ENCODE measurements around the gene PEX11A.

PEX11A gene

DNA sequence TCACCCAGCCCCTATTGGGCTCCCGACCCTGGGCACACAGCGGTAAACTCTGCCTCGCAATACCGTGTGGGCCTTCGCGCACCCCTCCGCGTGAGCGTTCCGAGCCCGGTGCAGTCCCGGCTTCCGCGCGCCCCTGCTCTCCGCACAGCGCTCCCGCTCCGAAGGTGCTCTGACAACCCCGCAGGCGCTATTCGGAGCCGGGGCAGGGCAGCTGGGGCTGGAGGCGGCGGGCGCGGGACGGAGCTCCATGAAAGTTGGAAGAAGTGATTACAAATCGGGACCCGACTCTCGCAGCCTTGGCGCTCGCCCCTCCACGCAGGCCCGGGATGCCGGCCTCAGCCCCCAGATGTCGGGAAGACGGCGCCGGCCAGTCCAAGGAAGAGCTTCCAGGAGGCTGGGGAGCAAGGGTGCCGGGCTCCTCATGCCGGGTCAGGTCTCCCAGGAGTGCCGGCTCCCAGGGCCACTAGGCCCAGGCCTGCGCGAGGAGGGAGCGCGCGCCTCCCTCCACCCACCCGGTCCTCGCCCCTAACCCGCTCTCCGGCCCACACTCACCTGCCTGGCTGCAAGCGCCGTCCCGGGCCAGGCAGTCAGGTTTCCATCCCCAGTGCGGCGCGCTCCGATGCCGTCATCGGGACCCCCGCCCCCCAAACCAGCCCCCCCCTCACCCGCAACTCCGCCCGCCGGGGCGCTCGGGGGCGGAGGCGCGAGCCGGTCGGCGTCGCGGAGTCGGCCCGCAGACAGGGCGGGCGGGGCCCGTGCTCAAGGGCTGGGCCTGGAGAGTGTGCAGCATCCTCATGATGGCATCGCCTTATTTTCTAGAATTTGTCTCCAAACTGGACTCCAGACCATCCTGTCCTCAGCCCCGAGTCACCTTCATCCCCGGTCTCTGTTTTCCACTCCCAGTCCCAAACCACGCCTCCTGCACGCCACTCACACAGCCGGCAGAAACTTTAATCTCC is 35.4 kb downstream of the PEX11A start, which contains the start of gene KIF7:
TSS of gene KIF7 (minus strand) at position 621 of the 959 bp plus-strand sequence. CDS start 2,537 bp downstream, outside the sequence.
- no peak for DNase-seq

DNA sequence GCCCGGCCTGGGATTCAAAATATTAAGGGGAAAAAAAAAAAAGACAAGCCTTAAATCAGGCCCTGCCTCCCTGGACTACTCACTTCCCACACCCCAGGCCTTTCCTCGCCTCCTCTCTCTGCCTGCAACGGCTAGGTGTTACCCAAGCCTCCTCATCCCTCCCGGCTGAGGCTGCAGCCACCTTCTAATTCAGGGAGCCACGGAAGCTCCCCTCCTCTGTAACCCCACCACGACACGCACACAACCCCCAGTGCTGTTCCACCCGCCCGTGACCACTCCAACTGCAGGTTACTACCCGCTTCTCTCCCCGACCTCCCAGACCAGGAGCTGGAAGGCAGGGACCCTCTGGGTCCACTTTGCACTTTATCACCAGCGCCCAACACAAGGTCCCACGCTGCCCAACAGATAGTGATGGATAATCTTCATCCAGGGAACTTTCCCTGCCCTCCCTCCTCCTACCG is 36.2 kb downstream of the PEX11A start:
- DNase-seq: no peak

DNA sequence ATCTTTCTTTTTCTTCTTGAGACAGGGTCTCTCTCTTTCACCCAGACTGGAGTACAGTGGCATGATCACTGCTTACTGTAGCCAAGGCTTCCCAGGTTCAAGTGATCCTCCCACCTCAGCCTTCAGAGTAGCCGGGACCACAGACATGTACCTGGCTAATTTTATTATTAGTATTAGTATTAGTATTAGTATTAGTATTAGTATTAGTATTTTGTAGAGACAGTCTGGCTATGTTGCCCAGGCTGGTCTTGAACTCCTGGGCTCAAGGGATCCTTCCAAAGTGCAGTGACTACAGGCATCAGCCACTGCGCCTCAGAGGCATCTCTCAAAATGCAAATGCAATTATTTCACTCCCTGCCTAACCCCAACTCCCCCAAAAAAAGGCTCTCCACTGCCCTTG is 37.0 kb downstream of the PEX11A start:
- no peak for DNase-seq

- DNase-seq: no peak
Observed at GRCh38 chr15:89652666-89653065, 37.9 kb downstream of the PEX11A start.

DNA sequence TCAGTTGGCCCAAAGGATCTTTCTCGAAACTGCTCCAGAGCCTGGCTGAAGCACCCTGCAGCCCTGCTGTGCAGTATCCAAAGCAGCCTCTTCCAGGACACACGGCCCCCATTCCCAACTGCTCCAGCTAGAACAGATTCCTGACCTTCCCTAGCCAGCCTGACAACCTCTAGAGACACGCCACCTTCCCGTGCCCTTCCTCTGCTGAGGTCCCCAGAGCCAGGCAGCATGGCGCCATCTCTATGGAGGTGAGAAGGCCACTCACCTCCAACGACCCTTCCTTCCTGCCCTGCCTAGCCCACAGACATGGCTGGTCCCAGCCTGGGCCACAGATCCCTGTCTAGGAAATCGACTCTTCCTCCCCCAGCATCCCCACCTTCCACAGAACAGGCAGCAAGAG is 38.4 kb downstream of the PEX11A start:
- no peak for DNase-seq

DNA sequence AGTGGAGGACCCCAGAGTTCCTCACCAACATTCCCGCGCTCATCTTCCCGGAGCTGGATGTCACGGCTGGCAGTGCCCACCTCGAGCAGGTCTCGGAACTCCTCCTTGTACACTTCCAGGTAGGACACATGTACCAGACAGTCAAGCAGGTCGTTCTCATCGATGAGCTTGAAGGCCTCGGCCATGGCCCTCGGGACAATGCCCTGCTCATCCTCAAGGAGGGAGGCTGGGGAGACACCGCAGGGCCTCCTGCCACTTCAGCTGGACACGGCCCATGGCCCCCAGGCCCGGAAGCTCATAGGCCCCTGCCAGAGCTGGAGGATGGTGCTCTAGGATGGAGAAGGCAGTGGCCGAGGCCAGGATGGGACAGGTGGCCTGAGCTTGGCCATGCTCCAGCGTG is 40.8 kb downstream of the PEX11A start:
- DNase-seq: no peak

DNA sequence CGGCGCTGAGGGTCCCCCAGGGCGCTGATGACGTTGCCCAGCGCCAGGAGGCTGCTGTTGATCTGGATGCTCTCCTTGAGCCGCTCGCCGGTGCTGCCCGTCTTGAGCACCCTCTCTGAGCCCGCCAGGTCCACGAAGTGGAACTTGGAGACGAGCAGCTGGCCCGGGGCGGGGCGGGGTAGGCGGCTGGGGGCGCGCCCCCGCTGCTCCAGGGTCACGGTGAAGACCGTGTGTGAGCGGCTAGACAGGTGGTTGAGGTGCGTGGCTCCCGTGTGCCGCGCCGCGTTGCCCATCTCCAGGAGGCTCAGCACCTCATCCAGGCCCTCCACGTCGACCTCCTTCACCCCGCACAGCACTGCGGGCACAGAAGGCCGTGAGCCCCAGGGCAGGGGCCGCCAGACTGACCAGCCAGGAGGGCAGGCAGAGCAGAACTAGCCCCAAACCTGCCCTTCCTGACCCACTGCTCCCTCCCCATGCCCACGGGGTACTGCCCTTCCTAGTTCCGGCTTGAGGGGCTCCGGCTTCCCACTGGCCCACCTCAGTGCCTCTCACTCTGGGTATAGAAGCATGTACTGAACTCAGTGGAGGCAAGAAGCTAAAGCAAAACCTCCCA is 41.4 kb downstream of the PEX11A start:
- DNase-seq: no peak

DNA sequence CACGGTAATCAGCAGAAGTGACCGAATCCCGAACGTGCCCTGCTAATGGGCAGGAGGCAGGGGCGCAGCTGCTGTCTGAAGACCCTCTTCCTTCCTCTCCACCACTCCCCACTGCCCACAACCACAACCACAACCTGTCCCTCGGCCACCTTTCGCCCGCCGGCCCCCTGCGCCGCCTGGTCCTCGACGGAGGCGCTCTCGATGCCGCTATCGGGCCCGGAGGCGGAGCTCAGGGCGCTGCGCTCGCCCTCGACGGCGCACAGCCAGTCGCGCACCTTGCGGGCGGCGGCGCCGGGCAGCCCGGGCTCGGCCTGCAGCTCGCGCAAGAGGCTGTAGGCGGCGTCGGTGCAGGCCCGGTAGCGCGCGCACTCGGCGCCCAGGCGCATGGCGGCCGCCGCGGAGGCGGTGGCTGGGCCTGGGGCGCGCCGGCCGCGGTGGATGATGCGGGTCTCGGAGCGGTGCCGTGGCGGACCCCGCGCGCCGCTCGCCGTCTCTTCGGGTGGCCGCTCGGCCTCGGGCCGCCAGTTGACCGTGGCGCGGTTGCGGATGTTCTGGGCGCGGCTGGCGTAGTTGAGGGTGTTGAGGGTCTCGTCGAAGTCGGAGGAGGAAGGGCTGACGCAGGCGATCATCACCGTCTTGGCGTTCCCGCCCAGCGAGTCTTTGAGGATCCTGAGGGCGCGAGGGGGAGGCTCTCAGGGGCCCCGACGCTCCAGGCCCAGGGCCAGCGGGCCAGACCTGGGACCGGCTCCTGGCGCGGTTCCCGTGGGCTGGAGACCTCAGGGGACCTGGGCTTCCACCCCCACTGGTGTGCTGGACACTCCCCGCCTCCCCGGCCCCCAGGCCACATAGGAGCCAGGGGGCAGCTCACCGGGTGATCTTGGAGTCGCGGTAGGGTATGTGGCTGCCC is 42.2 kb downstream of the PEX11A start:
- no peak for DNase-seq

DNA sequence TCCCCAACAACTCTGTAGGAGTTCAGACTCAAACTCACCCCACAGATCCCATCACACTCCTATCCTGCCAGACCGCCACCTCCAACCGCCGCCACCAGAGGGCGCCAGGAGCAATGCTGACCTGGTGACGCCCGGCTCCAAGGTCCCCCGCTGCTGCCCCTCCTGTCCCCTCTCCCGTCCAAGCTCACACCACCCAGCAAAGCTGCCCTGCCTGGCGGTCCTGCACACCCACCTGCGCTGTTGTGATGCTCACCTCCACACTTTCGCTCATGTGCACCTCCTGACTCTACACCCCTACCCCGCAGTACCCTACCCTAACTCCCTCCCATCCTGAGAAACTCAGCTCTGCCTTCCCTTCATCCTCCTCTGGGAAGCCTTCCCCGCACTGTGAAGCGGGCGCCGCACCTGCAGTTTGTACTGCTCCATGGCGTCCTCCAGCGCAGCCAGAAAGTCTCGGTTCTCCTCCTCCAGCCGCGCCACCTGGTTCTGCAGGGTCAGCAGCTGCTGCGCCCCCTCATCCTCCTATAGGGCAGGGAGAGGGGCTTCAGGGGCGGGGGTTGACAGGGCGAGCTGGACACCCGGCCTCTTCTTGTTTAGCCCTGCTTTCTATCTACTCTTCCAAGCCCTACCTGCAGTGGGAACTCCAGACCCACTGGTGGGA is 43.2 kb downstream of the PEX11A start:
- DNase-seq: peak; percentile 54

DNA sequence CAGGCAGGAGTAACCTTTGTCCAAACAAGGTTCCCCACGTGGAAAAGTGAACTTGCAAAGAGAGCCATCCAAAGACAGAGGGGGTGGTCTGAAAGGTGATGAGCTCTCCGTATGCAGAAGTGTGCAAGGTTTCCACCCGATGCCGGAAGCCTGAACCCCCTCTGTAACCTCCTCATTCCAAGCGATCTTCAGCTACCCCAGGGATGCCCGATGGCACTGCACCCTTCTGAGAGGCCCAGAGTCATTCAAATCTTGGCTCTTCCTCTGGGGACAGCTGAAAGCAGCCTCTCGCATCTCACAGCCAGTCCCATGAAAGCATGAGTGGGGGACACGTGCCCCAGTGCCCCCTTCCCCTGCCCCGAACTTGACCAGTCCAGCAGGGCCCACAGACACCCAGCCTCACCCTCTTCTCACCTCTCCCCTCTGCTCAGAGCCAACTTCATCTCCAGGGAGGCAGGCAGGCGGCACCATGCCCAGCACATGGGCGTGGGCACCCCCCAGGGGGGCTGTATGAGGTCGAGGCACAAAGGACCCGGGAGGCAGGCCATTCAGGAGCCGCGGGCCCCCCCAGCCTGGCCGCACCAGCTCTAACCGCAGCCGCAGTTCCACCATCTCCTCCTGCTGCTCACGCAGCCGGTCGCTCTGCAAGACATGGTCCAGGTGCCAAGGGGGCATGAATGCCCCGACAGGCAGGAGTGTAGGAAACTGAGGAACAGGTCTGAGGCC is 44.0 kb downstream of the PEX11A start:
- no peak for DNase-seq

- DNase-seq: no peak
Observed at GRCh38 chr15:89645680-89646079, 44.9 kb downstream of the PEX11A start.

DNA sequence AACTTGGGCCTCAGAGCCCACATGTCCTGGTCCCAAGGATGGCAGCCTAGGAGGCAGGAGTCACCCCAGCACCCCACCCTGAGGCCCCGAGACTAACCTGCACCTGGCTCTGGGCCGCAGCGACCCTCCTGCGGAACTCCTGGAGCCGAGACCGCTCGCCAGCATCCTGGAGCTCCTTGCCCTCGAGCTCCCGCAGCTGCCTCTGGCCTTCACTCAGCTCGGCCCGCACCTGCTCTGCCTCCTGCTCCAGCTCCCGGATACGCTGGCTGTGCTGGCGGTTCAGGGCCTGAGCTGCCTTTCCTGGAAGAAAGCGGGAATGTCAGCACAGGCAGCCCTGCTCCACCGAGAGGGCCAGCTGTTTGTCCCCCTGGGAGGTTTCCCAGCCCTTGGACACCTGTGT is 48.4 kb downstream of the PEX11A start:
- no peak for DNase-seq

DNA sequence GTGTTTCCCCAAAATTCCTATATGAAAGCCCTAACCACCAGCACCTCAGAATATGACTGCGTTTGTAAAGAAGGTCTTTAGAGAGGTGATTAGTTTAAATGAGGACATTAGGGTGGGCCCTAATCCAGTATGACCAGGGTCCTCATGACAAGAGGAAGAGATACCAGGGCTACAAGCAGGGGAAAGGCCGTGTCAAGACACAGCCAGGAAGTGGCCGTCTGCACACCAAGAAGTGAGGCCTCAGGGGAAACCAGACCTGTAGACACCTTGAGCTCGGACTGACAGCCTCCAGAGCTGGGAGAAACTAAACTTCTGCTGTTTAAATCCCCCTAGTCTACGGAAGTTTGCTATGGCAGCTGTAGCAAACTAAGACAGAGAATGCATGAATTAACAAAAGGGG is 49.5 kb downstream of the PEX11A start:
- no peak for DNase-seq

DNA sequence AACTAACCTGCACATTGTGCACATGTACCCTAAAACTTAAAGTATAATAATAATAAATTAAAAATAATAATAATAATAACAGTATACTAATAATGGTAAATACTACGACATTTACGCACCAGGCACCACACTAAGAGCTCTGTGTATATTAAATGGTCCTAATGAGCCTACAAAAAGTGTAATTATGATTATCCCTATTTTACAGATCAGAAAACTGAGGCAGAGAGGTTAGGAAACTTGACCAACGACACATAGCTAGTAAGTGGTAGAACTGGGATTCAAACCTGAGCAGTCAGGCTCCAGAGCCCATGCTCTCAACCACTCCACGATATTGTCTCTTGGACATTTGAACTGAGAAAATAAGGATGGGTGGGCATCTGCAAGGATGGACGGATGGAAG is 50.3 kb downstream of the PEX11A start:
- DNase-seq: no peak

GRCh38 chr15:89633585-89633984 is 57.0 kb downstream of the PEX11A start:
- no peak for DNase-seq

GRCh38 chr15:89632563-89633430 is 57.8 kb downstream of the PEX11A start:
- DNase-seq: no peak

DNA sequence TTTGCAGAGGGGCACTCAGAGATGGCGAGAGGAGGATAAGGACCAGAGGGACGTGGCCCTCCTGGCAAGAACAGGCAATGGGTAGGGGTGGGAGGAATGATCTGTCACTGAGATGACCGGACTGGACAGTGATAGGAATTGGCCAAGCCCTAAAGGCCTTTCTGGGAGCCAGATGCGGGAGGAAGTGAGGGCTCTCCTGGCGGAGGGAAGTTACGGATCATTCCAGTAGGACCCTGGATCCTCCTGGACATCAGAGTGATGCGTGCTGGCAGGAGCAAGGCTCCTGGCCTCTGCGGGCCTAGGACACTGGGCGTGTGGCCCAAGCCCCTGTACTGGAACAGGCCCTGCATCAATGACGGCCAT is 58.7 kb downstream of the PEX11A start:
- DNase-seq: no peak
